Putamen (tissue), 1 donor: Measurements from ENCODE around the gene ETS1.

ENCODE experiments used
- DNase-seq: peaks from one replicate; pipeline ENCODE4 v3.0.0-alpha.2; 2016; ENCODE audit warnings: low spot score

ETS1 gene

DNA sequence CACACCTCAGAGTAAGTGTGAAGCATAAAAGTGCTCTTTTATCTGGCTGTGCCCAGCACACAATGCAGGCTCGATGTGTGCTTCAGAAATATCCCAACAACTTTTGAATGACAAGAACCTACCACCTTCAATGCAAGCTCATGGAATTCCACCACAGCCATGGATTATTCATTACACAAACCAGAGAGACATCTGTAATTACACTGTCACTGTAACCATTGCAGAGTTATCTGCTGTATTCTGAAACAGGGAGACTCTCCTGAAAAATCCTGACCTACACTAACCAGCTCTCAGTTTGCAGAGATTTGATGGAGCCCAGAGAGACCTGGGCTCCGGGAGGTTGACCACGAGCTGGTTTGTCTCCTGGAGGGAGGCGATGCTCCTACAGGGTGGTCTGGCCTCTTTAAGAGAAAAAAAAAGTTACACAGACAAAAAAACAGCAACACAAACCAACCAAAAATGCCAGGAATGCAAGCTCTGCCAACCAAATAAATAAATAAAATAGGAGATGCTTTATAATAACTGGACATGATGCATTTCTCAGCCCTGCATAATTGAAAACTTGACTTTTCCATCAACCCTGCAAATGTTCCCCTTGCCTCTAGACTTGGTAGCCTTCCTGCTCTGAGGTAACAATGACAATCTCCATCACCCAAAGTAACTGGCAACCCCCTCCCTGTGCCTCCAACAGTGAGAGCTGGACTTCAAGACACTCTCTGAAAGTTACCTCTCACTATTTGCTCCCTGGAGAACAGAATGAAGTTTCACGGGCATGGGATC lies 69.7 kb downstream of the ETS1 start:
- no peak for DNase-seq

DNA sequence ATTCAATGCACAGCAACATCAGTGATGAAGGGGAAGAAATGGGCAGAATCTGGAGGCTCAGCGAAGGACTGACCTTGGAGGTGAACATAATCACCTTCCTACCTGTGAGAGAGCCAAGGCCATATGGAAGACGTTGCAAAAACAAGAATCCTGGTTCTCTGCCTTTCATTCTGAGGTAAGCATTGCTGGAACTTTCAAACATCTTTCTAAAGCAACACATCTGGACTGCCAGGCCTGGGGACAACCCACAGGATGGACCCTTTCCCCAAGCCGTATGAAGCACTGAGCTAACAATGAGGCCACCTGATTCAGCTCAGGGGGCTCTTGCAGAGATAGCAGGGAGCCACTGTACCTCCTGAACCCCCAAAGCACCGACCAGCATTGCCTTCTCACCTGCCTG lies 70.5 kb downstream of the ETS1 start:
- no peak for DNase-seq

DNA sequence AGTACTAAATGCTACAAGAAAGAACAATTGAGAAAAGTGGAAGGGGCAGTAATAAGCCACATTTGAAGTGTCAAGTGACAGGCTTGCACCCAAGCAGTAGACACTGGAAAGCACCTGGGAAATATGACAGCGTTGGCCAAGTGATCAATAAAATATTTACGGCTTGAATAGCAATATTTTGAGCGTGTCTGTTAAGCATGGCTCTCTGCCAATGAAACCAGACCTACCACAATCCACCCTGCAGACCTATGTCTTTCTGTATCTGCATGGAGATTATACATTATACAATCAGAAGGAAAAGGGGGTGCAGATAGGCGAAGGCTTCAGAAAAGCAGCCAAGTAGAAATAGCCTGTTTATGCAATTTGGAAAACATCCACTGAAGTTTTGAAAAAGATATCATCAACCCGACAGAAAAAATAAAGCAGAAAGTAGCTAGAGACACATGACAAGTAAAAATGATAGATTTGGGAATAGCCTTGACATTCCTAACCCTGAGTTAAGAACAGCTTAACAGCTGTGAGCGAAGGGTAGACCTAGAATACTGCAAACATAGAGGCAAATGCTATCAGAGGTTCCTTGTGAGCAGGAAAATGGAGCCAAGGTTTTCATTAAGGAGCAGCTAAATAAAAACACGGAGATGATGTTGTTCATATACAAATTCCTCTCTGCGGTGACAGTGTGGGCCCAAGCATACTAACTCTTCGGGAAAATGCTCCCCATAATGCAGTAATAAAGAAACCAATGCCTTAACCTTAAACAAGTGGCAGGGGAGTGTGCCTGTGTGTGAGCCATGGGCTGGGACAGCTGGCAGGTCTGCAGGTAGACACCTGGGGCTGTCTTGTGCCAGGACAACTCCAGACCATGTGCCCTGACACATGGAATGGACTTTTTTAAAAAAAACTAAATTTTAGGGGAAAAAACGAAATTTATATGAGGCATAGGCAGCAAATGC lies 71.3 kb downstream of the ETS1 start:
- DNase-seq, result no peak

DNA sequence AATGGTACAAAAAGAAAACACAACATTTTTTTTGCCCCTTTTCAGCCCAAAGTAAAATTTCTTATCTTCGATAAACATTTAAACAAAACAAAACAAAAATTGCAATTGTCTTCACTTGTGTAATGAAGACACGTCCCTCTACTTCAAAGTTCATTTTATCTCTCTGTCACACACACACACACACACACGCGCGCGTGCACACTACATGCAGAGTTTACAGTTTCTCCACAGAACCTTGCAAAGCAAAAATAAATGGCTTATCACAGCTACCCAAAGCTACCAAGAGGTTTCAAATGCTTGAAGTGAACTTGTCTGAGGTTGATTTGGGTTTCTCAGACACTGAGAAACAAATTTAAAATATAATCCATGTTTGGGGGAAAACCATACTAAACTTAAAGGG lies 72.3 kb downstream of the ETS1 start:
- no peak for DNase-seq

DNA sequence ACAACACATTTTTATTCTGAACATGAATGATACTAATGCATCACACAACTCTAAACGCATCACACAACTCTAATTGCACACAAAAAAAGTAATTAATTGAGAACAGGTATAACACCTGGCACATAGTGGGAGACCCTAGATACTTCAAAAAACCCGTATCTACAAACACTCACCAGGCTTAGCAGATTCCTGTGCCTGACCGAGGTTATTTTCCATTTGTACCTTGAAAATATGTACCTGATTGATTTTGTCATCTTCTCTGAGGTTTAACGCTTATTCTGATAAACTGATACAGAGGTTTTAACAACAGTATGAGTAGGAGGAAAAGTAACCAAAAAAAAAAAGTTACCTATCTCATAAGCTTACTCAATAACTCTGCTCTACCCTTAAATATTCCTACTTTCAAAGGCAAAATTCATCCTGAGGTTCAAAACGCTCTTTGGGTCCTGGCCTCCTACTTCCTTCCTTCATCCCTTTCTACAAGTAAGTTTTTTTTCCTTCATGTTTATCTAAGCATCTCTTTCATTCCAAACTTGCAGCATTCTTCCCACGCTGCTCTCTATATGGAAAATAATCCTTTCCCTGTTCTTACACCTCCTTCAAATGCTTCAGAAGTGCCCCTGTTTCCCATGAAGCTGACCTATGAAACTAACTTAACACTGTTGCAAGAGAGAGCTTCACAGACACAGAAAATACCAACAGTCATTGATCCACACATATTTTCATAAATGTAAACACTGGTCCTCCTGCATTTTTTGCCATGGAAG lies 73.3 kb downstream of the ETS1 start:
- no peak for DNase-seq

DNA sequence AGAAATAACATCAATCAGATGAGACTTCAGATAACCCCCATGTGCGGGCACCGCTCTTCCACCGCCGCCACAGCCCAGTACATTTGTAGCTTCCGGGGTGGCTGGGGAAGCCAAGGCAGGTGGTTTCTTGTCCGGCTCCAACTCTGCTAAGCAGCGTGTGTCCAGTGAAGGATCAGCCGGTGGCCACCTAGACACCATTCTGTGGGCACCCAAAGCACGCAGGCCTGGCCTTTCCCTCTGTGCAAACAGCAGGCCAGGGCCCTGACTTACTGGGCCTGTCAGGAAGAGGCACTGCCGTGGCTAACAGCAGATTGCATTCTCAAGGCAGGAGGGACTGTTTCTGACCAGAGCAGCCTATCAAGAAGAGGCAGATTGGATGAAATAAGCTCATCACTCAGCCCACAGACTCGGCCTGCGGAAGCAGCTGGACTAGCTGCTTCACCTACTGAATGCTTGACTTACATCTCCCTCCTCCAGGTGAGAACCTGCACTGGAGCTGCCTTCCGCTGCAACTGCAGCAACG lies 74.8 kb downstream of the ETS1 start:
- no peak for DNase-seq

DNA sequence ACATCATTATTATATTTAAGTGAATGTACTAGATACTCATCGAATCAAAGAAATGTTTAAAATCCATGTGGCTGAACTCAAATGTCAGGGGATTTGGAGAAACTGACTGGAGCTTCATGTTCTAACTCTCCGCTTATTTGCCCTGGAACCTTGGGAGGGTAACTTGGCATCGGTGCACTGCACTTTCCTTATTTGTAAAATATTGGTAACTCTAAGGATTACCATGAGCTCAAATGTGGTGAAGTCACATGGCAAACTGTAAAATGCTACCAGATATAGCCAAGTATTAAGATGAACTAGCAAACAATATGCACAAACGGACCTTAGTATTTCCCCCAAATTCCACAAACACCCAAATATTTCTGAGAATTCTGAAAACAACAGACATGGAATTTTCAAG lies 75.6 kb downstream of the ETS1 start:
- no peak for DNase-seq

DNA sequence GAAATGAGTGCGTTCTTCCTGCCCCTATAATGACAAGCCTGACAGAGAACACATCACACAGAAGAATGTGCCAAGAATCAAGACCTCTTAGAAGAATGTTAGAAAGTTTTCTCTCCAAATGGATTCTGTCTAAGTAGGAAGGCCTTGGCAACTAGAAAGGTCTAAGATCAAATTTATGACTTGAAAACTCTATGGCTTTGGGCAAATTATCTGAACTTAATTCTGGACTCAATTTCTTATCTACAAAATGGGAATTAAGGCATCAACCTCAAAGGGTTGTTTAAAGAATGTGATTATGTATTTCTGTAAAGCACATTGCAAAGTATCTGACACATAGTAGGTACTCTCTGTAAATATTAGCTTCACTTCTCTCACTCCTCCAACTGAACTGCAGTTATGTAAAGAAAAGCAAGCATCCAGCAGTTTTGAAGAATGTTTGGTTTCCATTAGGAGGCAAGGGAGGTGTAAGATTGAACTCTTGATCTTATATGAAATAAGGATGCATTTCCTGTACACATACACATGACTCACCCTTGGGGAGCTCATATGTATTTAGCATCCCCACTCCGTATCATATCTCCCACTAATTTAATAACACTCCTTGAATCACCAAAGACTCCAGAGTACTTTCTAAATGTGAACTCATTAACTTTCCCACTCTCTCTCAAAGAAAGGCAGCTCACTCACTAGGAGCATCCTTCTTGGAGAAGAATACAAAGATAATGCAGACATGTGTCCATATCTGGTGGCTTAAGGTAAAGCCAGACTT lies 77.6 kb downstream of the ETS1 start:
- DNase-seq, result no peak

DNA sequence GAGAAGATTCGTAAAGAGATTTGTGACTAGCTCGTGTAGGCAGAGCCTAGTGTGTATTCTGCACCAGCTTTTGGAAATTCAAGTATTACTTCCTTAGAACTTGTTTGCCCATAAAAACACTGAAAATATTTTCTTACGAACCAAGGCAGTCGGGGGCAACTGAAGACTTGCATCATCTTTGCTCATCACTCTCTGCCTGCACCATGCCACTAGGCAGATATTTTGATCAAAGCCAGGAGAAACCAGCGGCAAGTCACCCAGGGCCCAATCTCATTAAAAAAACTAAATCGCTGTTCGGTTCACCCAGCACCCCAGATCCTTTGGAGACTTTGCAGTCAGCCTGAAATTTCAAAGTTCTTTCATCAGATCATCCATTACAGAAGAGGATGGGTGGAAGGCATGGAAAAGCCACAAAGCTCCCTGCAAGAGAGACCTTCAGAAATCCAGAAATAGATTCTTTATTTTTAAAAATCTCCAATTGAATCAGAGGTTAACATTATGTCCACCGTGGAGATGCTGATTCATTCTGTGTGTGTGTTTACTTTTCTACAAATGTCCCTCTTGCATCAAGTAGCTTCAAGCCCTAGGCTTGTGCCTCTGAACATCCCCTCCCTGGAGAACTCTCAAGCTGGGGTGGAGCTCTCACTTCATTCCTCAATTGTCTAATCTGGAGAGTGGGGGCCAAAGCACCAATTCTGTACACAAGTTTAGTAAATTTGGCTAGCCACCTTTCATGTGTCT lies 78.4 kb downstream of the ETS1 start:
- DNase-seq, result no peak

DNA sequence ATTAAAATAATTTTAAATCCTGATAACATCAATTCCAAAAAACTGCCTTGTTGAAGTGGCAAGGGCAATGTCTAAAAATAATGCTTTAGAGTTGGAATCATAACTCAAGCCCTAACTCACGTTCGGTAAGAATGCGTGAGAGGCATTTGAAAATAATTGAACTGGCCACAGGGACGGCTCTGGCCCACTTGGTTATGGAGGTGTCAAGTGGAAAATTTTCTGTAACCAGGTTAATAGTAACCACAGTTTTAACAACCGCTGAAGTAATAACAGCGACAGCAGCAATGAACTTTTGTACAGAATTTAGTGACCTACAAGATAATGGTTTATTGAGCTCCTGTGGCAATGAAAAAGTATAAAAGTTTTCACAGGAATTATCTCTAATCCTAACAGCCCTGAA lies 79.4 kb downstream of the ETS1 start:
- no peak for DNase-seq

DNA sequence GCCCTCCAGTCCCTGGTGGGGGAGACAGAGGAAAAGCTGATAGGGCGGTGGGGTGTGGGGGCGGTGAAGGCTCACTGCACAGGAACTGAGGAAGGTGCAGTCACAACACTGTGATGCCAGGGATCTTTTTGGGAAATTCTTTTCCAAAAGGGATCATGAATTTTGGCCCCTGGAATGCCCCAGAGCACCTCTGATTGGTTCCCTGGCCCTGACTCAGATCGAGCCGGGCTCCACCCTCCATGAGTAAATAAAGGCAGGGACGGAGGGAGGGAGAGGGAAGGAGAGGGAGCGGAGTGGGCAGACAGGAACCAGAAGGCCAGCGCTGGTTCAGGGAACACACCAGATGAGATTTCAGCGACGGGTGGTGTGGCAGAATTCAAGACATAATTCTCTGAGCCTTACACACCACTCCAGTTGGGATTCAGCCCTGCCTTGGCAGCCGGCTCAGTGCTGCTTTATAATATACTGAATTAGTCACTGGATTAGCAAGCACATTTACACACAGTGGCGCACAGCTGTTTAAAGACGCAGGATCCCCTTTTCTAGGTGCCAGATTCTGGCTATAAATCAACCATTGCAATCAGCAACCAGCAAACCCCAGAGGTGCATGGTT lies 80.3 kb downstream of the ETS1 start:
- DNase-seq, result no peak

DNA sequence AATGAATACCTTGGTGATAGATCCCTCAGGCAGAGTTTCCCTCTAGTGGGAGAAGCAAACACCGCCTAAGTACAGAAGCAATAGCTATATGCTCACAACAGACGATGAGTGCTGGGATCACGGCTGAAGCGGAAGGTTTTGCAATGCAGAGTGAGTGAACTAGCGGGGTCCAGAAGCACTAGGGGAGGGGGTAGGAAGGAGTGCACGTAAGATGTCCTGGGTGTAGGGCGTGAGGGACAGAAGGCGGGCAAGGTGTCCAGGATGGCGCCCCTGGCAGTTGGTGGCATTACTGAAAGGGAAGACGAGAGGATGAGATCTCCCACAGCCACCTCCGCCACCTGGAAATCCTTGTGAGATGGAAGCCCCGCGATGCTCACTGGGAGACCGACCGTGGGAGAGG lies 81.0 kb downstream of the ETS1 start:
- DNase-seq, result no peak

DNA sequence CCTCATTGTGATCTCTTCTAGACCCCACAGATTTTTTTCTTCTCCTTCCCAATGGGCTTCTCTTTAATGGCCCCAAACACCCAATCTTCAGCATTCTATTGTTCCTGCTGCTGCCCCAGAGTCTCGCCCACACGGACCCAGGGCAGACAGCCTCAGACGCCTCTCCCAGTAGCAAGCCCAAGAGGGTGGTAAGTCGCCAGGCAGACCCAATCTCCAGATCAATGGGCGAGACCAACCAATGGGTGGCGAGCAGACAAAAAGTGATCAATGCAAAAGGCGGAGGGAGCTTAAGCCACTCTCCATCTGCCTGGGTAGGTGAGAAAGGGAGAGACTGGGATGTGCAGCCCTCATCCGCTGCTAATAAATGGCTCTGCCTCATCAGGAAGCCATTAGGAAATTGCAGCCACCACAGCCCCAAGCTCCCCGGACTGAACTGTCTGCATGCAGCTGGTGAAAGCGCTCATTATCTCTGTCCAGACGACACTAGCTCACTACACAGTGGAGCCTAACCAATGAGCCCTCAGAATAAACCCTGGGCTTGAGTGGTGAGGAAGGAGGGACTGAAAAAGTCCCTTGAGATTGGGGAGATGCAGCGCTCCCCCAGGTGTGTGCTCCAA lies 81.8 kb downstream of the ETS1 start:
- DNase-seq, result no peak

DNA sequence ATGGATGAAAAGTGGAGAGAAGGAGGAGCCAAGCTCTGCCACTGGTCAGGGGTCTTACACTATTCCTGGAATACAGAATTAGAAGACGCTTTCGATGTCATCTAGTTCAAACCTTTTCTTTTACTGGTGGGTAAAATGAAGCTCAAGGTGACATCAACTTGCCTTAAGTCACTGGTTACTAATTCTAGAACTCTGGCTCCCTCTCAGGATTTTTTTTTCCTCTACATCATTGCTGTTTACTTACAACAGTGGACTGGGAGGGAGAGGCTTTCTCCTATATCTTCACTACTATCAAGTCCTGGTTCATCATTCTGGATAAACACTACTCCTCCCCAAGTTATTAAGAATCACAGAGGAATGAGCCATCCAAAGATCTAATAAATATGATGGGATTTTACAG lies 82.9 kb downstream of the ETS1 start:
- DNase-seq, result no peak

DNA sequence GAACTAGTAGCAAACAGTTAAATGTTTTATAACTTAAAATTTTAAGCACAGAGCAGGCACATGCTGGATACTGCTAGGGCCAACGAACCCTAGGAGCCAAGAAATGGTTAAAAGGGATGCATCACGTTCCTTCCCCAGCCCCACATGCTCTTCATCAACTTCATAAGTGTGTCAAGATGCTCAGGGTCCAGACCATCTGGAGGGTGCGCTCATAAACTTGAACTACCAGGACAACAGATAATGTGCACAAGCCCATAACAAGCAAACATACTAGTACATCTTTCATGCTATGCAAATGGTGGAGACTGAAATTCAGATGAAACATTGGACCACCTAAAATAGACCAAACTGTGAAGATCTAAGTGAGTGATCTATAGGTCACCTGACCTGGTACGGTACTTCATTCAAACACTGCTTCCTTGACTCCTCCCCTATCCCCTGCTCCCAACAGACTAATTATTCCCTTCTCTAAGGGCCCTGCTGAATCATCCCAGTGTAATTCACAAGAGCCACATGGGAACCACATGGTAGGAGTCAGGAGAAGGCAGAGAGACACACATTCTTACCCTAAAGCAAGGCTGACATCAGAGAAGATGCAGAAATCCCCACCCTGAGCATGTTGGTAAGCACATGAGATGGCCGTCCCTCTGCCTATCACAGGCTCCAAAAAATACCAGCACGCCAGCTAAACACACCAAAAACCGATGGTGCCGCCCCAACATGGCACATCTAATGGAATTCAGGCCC lies 83.9 kb downstream of the ETS1 start:
- no peak for DNase-seq

DNA sequence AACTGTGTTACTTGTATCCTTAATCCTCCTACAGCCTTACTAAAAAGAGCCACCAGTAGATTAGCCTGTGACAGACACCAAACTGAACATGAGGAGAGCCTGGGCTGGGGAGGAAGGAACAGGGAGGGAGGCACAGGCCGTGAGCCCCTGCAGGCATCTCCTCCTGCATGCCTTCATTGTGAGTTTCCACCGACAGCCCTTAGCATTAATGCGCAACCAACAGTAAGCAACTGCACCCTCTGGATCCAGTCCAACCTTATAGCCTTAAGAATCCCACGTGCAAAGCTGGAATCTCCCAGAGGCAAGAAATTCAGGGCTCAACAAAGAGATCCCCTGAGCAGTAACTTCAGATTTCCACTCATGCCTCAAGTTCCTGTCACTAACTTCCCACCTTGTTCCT lies 84.6 kb downstream of the ETS1 start:
- no peak for DNase-seq

DNA sequence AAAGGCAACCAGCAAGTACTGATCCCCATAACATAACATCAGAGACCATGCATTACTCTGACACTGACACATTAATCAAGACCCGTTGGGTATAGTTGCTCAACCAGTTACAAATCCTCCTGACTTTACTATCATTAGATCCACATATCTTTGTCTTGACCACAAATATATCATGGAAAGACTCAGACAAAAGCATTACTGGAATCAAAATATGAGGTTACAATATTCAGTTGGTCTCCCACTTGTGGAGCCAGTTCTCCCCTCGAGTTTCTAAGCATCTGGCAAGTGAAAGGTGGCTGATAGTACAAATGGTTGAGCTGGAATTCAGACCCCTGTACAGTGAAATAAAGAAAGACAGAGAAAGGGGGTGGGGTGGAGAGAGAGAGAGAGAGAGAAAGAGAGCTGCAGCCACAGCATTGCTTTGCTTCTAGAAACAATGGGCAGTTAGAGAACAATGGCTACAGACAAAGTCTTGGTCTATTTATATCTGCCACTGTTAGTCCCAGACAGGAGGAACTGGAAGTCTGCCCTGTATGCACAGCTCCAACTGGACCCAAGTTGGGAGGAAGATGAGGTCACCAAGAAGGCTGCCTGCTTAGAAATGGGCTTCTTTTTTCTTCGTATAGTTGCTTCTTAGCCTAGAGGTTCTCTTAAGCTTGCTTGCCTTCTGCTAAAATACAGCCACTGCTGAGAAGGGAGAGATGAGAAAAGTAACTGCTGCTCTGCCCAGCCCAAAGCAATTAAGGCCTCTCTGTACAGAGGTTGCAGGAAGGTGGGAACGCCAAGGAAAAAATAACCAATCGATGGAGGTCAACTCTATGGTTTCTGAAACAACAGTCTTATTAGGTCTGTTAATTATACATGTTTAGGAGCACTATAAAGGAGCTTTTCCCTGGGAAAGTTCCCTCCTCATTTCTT lies 85.5 kb downstream of the ETS1 start:
- peak; percentile 74 for DNase-seq

DNA sequence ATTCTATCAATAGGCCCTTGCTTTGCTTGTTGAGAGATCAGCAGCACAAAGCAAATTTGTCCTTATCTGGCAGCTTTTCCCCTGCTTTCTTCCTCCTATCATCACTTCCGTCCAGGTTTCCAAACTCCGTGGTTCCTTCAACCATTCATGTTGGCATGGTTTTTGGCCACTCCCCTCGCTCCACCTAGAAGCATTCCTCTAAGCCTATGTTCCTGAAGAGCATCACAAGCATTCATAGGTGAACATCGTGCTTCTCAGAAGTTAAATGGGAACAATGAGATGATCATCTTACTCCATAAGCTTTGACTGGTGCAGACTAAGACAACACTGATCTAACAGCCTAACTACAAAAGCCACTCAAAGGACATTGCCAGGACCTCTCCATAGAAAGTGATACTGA lies 86.3 kb downstream of the ETS1 start:
- DNase-seq, result no peak
